KOPT-K1 (cell line): ENCODE results near the gene ZNF414.

Experiments
- H3K27ac ChIP-seq: fragments of 200-600 bp; sonication (generic); 2 replicates; pipeline ENCODE4 v1.5.1; 2016; ENCODE audit warnings: antibody characterized with exemption, mild to moderate bottlenecking, low read depth, low read length; ENCODE audit not compliant: poor library complexity, severe bottlenecking
- H3K36me3 ChIP-seq: fragments of 200-600 bp; sonication (generic); 2 replicates; pipeline ENCODE4 v1.5.1; 2017; ENCODE audit warnings: antibody characterized with exemption, mild to moderate bottlenecking, low read length, moderate library complexity; ENCODE audit not compliant: insufficient read depth
- H3K9me3 ChIP-seq: fragments of 200-600 bp; sonication (generic); 2 replicates; pipeline ENCODE4 v1.5.1; 2017; ENCODE audit warnings: antibody characterized with exemption, low read length, mild to moderate bottlenecking; ENCODE audit not compliant: insufficient read depth, poor library complexity, severe bottlenecking

Gene ZNF414

DNA sequence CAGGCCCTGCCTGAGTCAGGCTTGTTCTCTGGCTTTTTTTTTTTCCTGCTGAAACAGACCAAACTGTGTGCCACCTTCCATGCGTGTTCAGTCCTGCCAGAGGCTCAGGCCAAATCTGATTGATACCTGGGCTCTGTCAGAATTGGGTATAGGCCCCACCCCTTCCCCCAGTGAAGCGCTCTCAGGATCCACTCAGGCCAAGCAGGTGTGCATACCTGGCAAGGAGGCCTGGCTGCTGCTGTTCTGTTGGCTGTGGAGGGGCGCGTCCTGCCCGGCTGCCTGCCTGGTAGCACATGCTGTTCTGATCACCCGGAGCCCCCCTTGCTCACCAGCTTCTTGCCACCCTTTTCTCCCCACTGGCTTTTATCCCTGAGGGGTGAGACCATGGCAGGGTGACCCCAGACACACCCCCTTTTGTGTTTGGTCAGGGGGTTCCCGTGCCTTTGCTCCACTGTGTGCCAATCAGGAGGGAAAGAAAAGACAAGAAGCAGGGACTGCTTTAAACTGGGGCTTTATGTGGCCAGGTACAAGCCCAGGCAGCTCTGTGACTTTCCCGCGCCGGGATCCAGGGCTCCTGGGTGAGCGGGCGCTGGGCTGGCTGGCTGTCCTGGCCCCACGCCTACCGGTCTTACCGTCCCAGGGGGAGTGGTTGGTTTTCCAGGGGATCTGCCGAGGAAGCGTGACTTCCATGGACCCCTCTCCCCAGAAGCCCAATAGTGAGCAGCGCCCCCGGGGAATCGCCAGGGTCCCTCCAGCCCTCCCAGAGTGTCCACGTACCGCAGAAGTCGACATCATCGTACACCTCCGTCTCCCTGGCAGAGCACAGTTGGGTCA is 24.2 kb downstream of the ZNF414 start:
- peaks cover 60% of the 10 kb centered on the region for H3K36me3 ChIP-seq

DNA sequence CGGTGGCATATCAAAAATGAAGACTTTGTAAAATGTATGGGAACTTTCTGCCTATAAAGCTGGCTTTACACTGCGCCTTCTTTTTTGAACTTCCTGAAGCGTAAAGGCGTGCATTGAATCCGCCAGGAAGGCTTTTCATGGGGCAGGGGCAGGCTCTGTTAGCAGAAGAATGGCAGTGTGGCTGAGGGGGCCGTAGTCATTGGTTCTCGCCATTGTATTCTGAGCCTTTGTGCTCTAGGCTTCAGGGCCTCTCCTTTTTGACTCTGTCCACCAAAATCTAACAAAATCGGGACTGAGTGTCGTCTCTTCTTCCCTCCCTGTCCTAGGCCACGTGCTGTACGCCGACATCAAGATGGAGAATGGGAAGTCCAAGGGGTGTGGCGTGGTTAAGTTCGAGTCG is 25.6 kb downstream of the ZNF414 start:
- Histone ChIP-seq H3K36me3 (peaks cover 74% of the 10 kb centered on the region), H3K27ac (peak overlapping the region; percentile 72), H3K9me3 (no peaks in the 10 kb centered on the region)

More for the DNA sequence above, 24.2 kb downstream of the ZNF414 start:
- peak overlapping the region; percentile 1 for H3K27ac ChIP-seq
- H3K9me3 ChIP-seq = no peaks in the 10 kb centered on the region

DNA sequence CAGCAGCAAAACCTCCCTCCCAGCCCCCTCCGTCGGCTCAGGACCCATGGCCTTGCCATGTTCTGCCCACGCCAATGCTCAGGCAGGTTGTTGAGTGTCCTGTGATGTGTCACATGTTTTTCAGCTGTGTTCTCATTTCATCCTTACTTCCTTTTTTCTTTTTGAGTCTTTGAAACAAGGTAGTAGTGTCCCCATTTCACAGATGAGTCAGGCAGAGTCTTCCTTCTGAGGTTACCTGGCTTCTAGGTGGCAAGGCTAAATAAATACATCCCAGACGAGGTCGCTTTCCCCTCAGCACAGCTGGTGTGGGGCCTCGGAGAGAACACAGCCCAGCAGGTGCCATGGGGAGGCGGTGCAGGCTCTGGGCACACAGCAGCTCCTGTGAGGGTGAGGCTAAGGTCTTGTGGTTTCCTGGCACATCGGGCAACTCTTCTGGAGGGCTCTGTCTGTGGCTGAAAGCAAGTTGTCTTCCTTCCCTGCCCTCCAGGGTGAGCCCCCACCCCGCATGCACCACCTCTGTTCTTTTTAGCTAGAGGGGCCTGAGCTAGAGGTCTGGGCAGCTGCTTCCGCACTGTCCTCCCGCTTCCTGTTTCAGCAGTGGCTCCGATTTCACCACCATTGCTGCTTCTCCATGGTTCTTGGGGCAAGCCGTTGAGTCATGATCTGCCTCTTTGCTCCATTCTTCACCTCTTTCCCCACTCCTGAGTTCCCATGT is 26.7 kb downstream of the ZNF414 start:
- Histone ChIP-seq H3K9me3 (no peaks in the 10 kb centered on the region), H3K27ac (peak overlapping the region; percentile 72), H3K36me3 (peaks cover 85% of the 10 kb centered on the region)

DNA sequence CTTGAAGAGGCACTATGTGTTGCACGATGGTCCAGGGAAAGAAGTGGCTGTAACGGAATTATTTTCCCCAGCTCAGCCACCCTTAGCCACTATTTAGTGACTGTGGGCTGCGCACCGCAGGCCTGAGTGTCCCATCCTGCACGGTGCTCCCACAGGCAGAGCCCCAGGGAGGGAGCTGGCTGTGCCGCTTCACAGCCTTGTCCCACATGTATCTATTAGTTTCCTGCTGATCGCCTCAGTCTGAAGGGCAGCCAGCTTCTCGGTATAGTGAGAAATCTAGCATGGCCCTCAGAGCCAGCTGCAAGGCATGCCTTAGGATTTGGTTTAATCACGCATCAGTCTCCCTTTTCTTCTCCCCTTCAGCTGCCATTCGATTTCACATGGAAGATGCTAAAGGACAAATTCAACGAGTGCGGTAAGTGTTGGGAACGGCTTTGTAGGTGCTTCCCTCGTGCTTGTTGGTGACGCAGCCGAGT is 27.3 kb downstream of the ZNF414 start:
- H3K27ac ChIP-seq = peak overlapping the region; percentile 72
- no peaks in the 10 kb centered on the region for H3K9me3 ChIP-seq
- H3K36me3 ChIP-seq = peaks cover 91% of the 10 kb centered on the region

DNA sequence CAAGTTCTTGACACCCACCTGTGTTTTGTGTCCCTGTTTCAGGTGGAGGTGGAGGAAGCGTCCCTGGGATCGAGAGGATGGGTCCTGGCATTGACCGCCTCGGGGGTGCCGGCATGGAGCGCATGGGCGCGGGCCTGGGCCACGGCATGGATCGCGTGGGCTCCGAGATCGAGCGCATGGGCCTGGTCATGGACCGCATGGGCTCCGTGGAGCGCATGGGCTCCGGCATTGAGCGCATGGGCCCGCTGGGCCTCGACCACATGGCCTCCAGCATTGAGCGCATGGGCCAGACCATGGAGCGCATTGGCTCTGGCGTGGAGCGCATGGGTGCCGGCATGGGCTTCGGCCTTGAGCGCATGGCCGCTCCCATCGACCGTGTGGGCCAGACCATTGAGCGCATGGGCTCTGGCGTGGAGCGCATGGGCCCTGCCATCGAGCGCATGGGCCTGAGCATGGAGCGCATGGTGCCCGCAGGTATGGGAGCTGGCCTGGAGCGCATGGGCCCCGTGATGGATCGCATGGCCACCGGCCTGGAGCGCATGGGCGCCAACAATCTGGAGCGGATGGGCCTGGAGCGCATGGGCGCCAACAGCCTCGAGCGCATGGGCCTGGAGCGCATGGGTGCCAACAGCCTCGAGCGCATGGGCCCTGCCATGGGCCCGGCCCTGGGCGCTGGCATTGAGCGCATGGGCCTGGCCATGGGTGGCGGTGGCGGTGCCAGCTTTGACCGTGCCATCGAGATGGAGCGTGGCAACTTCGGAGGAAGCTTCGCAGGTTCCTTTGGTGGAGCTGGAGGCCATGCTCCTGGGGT is 28.2 kb downstream of the ZNF414 start:
- peak overlapping the region; percentile 72 for H3K27ac ChIP-seq
- H3K36me3 ChIP-seq = peaks cover 98% of the 10 kb centered on the region
- no peaks in the 10 kb centered on the region for H3K9me3 ChIP-seq

DNA sequence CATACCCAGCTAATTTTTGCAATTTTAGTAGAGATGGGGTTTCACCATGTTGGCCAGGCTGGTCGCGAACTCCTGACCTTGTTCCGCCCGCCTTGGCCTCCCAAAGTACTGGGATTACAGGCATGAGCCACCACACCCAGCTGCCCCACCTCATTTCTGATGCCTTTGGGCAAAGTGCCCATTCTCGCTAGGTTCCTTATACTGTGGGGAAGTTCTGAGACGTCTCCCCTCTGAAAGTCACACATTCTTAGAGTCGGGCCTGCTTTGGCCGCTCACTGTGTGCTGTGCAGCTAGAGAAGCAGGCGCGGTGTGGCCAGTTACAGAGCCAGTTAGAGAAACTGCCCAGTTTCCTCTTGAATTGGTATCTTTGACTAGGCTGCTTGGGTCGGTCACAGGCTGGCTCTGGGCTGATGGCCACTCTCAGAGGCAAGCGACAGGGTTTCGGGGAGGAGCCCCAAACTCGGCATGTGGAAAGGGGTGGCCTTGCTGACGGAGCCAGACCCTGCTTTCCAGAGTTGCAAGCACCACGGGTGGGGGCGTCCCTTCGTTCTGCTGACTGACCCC is 29.6 kb downstream of the ZNF414 start:
- Histone ChIP-seq H3K9me3 (no peaks in the 10 kb centered on the region), H3K36me3 (peaks cover 97% of the 10 kb centered on the region), H3K27ac (no peak overlapping the region)

DNA sequence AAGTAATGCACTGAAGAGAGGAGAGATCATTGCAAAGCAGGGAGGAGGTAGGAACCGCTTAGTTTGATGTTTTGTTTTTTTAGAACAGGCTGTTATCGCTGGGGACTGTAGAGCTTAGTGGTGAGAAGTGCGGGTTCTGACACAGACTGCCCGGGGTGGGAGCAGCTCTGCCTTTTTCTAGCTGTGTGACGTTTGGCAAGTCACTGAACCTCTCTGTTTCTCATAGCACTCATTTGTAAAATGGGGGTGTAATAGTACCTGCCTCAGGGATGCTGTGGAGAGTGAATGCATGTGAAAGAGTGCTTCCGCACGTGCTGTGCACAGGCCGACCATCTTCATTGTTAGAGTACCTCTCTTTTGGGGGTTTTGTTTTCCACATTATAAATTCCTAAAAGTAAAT is 30.8 kb downstream of the ZNF414 start:
- H3K36me3 ChIP-seq = peaks cover 97% of the 10 kb centered on the region
- no peaks in the 10 kb centered on the region for H3K9me3 ChIP-seq
- no peak overlapping the region for H3K27ac ChIP-seq

DNA sequence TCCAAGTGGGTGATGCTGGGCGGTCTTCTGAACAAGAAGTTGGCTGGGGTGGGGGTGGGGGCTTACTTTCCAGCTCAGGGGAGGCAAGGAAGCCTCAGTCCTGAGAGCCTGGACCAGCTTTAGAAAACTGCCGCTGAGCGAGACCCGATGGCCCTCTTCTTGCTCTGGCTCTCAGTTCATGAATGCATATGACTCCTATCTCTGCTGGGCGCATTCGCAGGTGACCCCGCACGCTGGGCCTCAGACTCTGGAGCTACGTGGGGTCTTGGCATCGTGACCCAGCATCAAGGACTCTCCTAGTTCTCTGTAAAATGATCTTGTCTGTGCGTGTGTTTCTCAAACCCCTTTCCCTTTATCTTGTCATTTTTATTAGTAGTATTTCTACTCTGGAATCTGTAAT is 31.3 kb downstream of the ZNF414 start:
- Histone ChIP-seq H3K27ac (no peak overlapping the region), H3K36me3 (peaks cover 97% of the 10 kb centered on the region), H3K9me3 (no peaks in the 10 kb centered on the region)

DNA sequence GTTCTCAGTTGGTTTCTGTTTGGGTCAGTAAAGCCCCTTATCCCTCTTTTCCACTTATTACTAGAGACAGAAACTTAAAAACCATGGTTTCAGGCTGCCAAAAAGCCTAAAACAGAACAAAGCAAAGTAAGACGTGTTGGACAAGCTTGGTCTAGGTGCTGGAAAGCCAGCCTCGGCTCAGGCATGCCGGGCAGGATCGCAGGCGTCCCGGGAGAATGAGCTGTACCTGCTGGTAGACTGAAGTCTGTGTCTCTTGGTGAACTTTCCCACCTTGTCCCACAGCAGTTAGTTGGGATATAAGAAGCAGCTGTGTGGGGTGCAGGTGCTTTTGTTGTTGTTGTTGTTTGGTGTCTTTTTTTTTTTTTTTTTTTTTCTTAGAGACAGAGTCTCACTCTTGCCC is 32.4 kb downstream of the ZNF414 start:
- Histone ChIP-seq H3K9me3 (no peaks in the 10 kb centered on the region), H3K36me3 (peaks cover 99% of the 10 kb centered on the region), H3K27ac (no peak overlapping the region)

DNA sequence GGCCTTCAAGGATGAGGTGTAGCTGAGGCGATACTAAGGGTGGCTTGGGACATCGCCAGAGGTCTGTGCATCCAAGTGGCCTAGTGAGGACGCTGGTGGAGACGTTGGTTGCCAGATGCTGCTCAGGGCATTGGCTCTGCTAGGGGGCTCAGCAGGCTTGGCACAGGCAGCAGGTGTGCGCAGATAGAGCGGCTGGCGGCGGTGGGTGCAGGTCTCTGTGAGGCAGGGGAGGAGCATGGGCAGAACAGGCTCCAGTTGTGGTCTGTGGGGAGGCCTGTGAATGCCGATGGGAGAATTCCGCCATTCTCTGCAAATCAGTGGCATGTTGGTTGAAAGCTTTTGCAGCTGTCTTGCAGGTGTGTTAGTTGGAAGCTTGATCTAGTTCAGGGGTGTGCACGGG is 32.8 kb downstream of the ZNF414 start:
- Histone ChIP-seq H3K36me3 (peaks cover 99% of the 10 kb centered on the region), H3K27ac (peak overlapping the region; percentile 47), H3K9me3 (no peaks in the 10 kb centered on the region)

DNA sequence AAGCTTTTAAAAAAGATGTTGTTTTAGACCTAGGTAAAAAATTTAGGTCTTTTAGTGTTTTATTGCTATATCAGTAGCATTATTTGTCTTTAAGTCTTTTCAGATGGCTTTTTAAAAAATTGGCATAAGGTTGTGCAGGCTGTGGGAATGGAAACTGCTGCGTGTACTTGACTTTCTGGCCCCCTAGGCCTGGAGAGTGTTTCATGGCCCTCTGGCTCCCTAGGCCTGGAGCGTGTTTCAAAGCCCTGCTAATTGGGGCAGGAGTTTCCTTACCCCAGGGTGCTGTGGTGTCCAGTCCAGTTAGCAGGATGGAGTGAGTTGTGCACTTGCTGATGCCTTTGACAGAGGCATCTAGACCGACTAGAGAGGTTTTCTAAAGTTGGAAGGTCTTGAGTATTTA is 35.4 kb downstream of the ZNF414 start:
- Histone ChIP-seq H3K36me3 (peaks cover 99% of the 10 kb centered on the region), H3K9me3 (no peaks in the 10 kb centered on the region), H3K27ac (no peak overlapping the region)

DNA sequence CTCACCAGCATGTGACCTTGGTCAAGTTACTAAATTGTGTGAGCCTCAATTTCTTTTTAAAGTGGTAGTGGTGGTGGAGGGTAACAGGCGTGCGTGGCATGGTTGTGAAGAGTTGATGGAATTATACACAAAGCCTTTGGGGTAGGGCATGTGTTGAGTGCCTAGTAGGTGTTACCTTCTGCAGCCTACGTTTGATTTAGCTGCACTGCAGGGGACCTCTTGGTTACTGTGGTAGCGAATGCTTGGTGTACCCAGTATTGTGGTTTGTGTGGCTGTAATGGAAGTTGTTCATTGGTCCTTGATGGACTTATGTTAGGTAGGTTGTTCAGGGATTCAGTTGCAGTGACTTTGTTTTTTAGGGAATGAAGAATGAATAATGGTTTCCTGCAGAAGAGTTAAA is 36.1 kb downstream of the ZNF414 start:
- Histone ChIP-seq H3K36me3 (peaks cover 99% of the 10 kb centered on the region), H3K27ac (no peak overlapping the region), H3K9me3 (no peaks in the 10 kb centered on the region)

DNA sequence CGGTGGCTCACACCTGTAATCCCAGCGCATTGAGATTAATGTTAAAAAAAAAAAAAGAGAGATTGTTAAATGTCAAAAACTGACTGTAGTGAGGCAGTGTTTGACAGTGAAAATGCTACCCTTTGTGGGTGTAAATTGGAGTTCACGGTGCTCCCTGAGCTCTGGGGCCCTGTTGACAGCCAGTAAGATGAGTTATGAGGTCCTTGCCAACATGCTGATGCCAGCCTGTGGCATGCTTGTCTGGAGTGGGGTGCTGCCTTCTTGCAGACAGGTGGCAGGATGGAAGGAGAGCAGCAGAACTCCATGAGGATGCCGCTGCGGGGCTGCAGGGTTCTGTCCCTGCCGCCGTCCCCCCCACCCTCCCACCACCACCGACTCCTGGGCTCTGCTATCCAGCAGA is 37.4 kb downstream of the ZNF414 start:
- peaks cover 99% of the 10 kb centered on the region for H3K36me3 ChIP-seq
- no peak overlapping the region for H3K27ac ChIP-seq
- H3K9me3 ChIP-seq = no peaks in the 10 kb centered on the region

DNA sequence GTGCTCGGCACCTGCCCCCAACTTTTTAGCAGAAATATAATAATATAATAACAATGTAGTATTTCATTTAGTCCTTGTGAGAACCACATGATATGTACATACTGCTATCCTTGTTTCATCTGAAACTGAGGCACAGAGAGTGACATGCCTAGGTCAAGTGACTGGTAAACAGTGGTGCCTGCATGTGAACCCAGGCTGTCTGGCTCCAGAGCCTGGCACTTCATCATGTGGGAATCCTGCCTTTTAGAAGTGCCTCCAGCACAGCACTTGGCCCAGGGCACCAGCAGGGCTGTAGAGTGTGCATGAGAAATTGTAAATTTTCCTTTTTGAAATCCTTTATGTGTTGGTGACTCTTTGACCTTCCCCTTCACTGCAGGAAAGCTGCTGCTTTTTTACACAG is 39.0 kb downstream of the ZNF414 start:
- Histone ChIP-seq H3K27ac (no peak overlapping the region), H3K36me3 (peaks cover 99% of the 10 kb centered on the region), H3K9me3 (no peaks in the 10 kb centered on the region)
